AG04450 (cell line): Measurements from ENCODE around the gene COPA. TPM values are rescaled to one million over a fixed set of nuclear protein-coding genes. Genes with fewer than 3 reads are reported as not detected.

Source experiments
- CTCF ChIA-PET: fragments of 300-600, 350-600 bp; formaldehyde crosslinking; extraction: SDS; loops from one replicate; lab custom pipeline; 2022; ENCODE audit warnings: antibody characterized with exemption, inconsistent platforms; lab: Charles Lee
- POLR2A ChIA-PET: fragments of 350-600 bp; formaldehyde crosslinking; extraction: SDS; loops from one replicate; lab custom pipeline; 2021; ENCODE audit warnings: antibody characterized with exemption, inconsistent platforms; lab: Yijun Ruan, JAX
- DNase-seq: peaks from one replicate; pipeline ENCODE4 v3.0.0-alpha.2; 2011; ENCODE audit warnings: low read depth, low spot score
- H3K27ac ChIP-seq: one replicate; pipeline ENCODE4 v1.5.1; 2012; ENCODE audit warnings: low read depth, low read length, control low read depth
- H3K27me3 ChIP-seq: one replicate; pipeline ENCODE4 v1.6.0; 2012; ENCODE audit warnings: low read length; ENCODE audit not compliant: control insufficient read depth, insufficient read depth
- H3K4me3 ChIP-seq: 2 replicates; pipeline ENCODE4 v1.5.1; 2011; ENCODE audit warnings: mild to moderate bottlenecking, low read depth, low read length, control low read depth
- H3K9me3 ChIP-seq: 2 replicates; pipeline ENCODE4 v1.5.1; 2012; ENCODE audit warnings: low read length; ENCODE audit not compliant: control insufficient read depth, insufficient read depth
- CTCF ChIP-seq: IDR thresholded peaks from 2 replicates; pipeline ENCODE4 v1.5.1; 2011; ENCODE audit warnings: low read depth, low read length, control low read depth, inconsistent platforms
- polyA plus RNA-seq: library from polyadenylated mRNA; depleted of rRNA; stranded (reverse); fragments of >200 nt; gene quantifications from 2 replicates; pipeline ENCODE4 v1.2.3, GENCODE V29; 2011

The COPA gene
- polyA plus RNA-seq, 1 experiment, result 384 TPM

- DNase-seq, result no peak
- TF ChIP-seq CTCF, result no peak
- no peaks in the 10 kb centered on the region for H3K9me3 ChIP-seq
- no peak overlapping the region for H3K4me3 ChIP-seq
- POLR2A ChIA-PET, result no interaction called here
- H3K27ac ChIP-seq, result no peak overlapping the region
- H3K27me3 ChIP-seq, result no peaks in the 10 kb centered on the region
- CTCF ChIA-PET, result interaction anchor here (1.2 to 2.2 kb wide), 3 partner anchors 10 to 86 kb away, joined by 3 to 9 read pairs (median 3); no protein-coding TSS in a partner anchor
Observed at GRCh38 chr1:160338580-160338979, 4.5 kb downstream of the COPA start.

- Histone ChIP-seq H3K4me3 (no peak overlapping the region), H3K27ac (no peak overlapping the region), H3K27me3 (no peaks in the 10 kb centered on the region), H3K9me3 (no peaks in the 10 kb centered on the region)
- ChIA-PET POLR2A (interaction anchor here (1.0 kb wide), 1 partner anchor 48 kb away, joined by 3 read pairs; the partner anchor contains the start of gene PEX19), CTCF (interaction anchor here (0.6 to 4.1 kb wide), 3 partner anchors 41 to 225 kb away, joined by 3 to 32 read pairs (median 3); no protein-coding TSS in a partner anchor)
- no peak for DNase-seq
- no peak for TF ChIP-seq CTCF
Observed at GRCh38 chr1:160332516-160332915, 10.5 kb downstream of the COPA start.

GRCh38 chr1:160330119-160330518, 12.9 kb downstream of the COPA start:
- no peak for TF ChIP-seq CTCF
- CTCF ChIA-PET, result interaction anchor here (1.3 to 3.3 kb wide), 2 partner anchors 38 to 47 kb away, joined by 4 to 20 read pairs; no protein-coding TSS in a partner anchor
- no peak overlapping the region for H3K27ac ChIP-seq
- POLR2A ChIA-PET, result interaction anchor here (0.7 kb wide), 2 partner anchors 13 to 107 kb away, joined by 3 to 4 read pairs; no protein-coding TSS in a partner anchor
- no peak for DNase-seq
- no peak overlapping the region for H3K4me3 ChIP-seq
- H3K9me3 ChIP-seq, result no peaks in the 10 kb centered on the region
- no peaks in the 10 kb centered on the region for H3K27me3 ChIP-seq

- no peak for DNase-seq
- no peaks in the 10 kb centered on the region for H3K9me3 ChIP-seq
- ChIA-PET CTCF (interaction anchor here (1.3 to 3.3 kb wide), 3 partner anchors 11 to 135 kb away, joined by 3 to 20 read pairs (median 6); no protein-coding TSS in a partner anchor), POLR2A (no interaction called here)
- H3K27me3 ChIP-seq, result no peaks in the 10 kb centered on the region
- no peak overlapping the region for H3K4me3 ChIP-seq
- no peak overlapping the region for H3K27ac ChIP-seq
- no peak for TF ChIP-seq CTCF
Observed at GRCh38 chr1:160328184-160328583, 14.9 kb downstream of the COPA start.

GRCh38 chr1:160326418-160326817, 16.6 kb downstream of the COPA start:
- POLR2A ChIA-PET, result no interaction called here
- CTCF ChIA-PET, result interaction anchor here (6.3 kb wide), 1 partner anchor 35 kb away, joined by 33 read pairs; no protein-coding TSS in a partner anchor
- no peak for DNase-seq

More at GRCh38 chr1:160326418-160326817, 16.6 kb downstream of the COPA start:
- no peak overlapping the region for H3K4me3 ChIP-seq
- H3K9me3 ChIP-seq, result no peaks in the 10 kb centered on the region
- no peaks in the 10 kb centered on the region for H3K27me3 ChIP-seq
- TF ChIP-seq CTCF, result no peak
- H3K27ac ChIP-seq, result no peak overlapping the region
